MCF 10A (cell line): ENCODE results near the gene TRIM27. TPM values are rescaled to one million over a fixed set of nuclear protein-coding genes. Genes with fewer than 3 reads are reported as not detected.
A peak's percentile ranks its signal among the peaks of the same experiment; 100 is the strongest.
"Not testable (repeated sequence)": the region's sequence is repeated elsewhere in the genome, so short reads cannot be mapped to it uniquely, and the experiment has no call there.

Source experiments
- BruUV-seq: library from RNA; stranded (reverse); fragments of 400-500 nt; replicated peaks from 2 replicates; lab custom pipeline; 2021; lab: Mats Ljungman, UMichigan
- CTCF ChIA-PET: fragments of 300-600 bp; sonication (Branson Sonifier 250); formaldehyde crosslinking; extraction: SDS; loops from one replicate; lab custom pipeline; 2021; ENCODE audit warnings: antibody characterized with exemption, inconsistent platforms; lab: Yijun Ruan, JAX
- POLR2A ChIA-PET: fragments of 300-600, 350-650 bp; sonication (Branson Sonifier 250); formaldehyde crosslinking; extraction: SDS; loops from one replicate; lab custom pipeline; 2020; ENCODE audit warnings: antibody characterized with exemption, inconsistent platforms; lab: Yijun Ruan, JAX
- DNase-seq: peaks from one replicate; pipeline ENCODE4 v3.0.0-alpha.2; 2018; ENCODE audit not compliant: unreplicated experiment
- H3K27ac Mint-ChIP-seq: one replicate; pipeline ENCODE4 v1.8.0; 2022; ENCODE audit warnings: mild to moderate bottlenecking, low read depth, mixed read lengths; ENCODE audit not compliant: unreplicated experiment
- H3K27me3 Mint-ChIP-seq: one replicate; pipeline ENCODE4 v1.8.0; 2022; ENCODE audit warnings: mixed read lengths; ENCODE audit not compliant: insufficient read depth, unreplicated experiment
- H3K36me3 Mint-ChIP-seq: one replicate; pipeline ENCODE4 v1.8.0; 2022; ENCODE audit warnings: mild to moderate bottlenecking, moderate library complexity, mixed read lengths; ENCODE audit not compliant: insufficient read depth, unreplicated experiment
- H3K4me1 Mint-ChIP-seq: one replicate; pipeline ENCODE4 v1.8.0; 2022; ENCODE audit warnings: mixed read lengths; ENCODE audit not compliant: insufficient read depth, unreplicated experiment
- H3K4me3 Mint-ChIP-seq: one replicate; pipeline ENCODE4 v1.8.0; 2022; ENCODE audit warnings: mild to moderate bottlenecking, moderate library complexity, mixed read lengths; ENCODE audit not compliant: unreplicated experiment
- H3K9me3 Mint-ChIP-seq: one replicate; pipeline ENCODE4 v1.8.0; 2022; ENCODE audit warnings: mixed read lengths; ENCODE audit not compliant: unreplicated experiment
- intact Hi-C: fragments of 100-400 bp; cut with micrococcal nuclease; formaldehyde crosslinking; loops from 2 replicates; pipeline ENCODE4 v1.14.1; 2022
- total RNA-seq: library from RNA; stranded (reverse); gene quantifications from 2 replicates; pipeline ENCODE4 v1.2.3, GENCODE V29; 2022
- TF ChIP-seq, protein P1 (sequence below): fragments of 200-600 bp; IDR thresholded peaks from one replicate; pipeline ENCODE4 v1.8.0; 2022; ENCODE audit warnings: antibody characterized with exemption, mild to moderate bottlenecking; ENCODE audit not compliant: unreplicated experiment

Gene TRIM27
- total RNA-seq, 1 experiment from 2014 or later: 68.9 TPM

DNA sequence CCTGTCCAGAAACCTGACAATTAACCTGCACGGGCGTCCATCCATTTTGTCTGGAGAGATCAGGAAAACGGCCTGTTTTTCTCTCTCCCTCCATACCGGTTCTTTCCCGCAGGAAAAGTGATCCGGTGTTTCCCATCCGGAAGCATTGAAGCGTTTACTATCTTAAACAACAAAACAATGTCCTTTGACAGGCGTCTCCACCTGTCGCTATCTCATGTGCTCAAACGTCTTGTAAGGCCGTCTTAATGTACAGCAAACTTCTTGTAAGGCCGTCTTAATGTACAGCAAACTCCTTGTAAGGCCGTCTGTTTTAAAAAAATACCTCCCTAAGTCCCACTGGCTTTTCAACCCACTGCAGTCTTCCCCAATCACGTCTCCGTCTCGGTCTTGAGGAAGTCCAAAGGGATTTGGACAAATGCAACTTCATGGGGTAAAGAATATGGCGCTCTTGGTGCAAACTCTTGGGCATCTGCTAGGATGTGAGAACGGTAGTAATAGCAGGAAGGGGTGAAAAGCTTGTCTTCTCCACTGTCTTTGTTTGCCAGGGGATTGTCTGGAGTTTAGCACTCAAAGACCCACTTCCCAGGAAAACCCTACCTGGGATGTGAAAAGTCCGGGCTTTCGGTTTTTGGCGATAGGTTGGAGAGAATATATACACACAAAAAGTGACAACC lies 29.9 kb upstream of the TRIM27 start:
- peaks cover 19% of the 10 kb centered on the region for H3K36me3 Mint-ChIP-seq
- TF ChIP-seq, protein P1, sequence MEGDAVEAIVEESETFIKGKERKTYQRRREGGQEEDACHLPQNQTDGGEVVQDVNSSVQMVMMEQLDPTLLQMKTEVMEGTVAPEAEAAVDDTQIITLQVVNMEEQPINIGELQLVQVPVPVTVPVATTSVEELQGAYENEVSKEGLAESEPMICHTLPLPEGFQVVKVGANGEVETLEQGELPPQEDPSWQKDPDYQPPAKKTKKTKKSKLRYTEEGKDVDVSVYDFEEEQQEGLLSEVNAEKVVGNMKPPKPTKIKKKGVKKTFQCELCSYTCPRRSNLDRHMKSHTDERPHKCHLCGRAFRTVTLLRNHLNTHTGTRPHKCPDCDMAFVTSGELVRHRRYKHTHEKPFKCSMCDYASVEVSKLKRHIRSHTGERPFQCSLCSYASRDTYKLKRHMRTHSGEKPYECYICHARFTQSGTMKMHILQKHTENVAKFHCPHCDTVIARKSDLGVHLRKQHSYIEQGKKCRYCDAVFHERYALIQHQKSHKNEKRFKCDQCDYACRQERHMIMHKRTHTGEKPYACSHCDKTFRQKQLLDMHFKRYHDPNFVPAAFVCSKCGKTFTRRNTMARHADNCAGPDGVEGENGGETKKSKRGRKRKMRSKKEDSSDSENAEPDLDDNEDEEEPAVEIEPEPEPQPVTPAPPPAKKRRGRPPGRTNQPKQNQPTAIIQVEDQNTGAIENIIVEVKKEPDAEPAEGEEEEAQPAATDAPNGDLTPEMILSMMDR: no peak
- no TSS peak for BruUV-seq
- ChIA-PET CTCF (no interaction called here), POLR2A (interaction anchor here (0.8 to 1.6 kb wide), 5 partner anchors 13 to 32 kb away, joined by 4 to 8 read pairs (median 4); no protein-coding TSS in a partner anchor)
- intact Hi-C loops: loop anchor here (1.0 kb wide), 3 partner anchors 12 to 28 kb away; no protein-coding TSS in a partner anchor
- H3K27me3 Mint-ChIP-seq: no peaks in the 10 kb centered on the region
- no peaks in the 10 kb centered on the region for H3K9me3 Mint-ChIP-seq
- peak overlapping the region; percentile 77 for H3K4me3 Mint-ChIP-seq
- H3K4me1 Mint-ChIP-seq: peaks cover 7% of the 10 kb centered on the region
- peak overlapping the region; percentile 51 for H3K27ac Mint-ChIP-seq
- peak; percentile 22 for DNase-seq

DNA sequence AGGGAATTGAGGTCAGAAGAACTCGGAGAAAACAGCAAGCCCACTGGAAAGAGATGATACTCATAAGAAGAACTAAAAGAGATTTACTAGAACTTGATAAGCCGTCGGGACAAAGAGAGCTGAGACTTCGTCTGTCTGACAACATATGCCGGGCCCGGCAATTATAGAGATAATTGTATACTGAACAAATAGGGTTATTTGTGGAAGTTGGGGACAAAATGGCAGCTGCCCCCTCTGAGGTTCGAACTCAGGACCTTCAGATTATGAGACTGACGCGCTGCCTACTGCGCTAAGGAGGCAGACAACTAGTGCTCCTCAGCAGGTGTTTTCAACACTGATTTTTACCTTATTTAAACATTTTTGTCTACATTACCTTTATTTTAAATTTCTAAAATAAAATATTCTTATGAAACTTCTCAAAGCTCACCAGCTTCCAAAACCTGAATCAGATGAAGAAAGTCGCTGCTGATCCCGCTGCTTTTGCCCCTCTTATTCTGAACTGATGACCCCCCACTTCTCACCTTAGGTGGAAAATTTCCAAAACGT lies 29.3 kb upstream of the TRIM27 start:
- Mint-ChIP-seq H3K9me3 (no peaks in the 10 kb centered on the region), H3K27me3 (no peaks in the 10 kb centered on the region), H3K4me3 (peak overlapping the region; percentile 77), H3K36me3 (peaks cover 19% of the 10 kb centered on the region), H3K27ac (peak overlapping the region; percentile 51), H3K4me1 (peaks cover 8% of the 10 kb centered on the region)
- TF ChIP-seq, protein P1: no peak
- POLR2A ChIA-PET: interaction anchor here (0.7 to 1.6 kb wide), 6 partner anchors 12 to 33 kb away, joined by 3 to 8 read pairs (median 4); no protein-coding TSS in a partner anchor
- CTCF ChIA-PET: interaction anchor here (0.8 to 1.0 kb wide), 2 partner anchors 31 to 43 kb away, joined by 3 to 6 read pairs; no protein-coding TSS in a partner anchor
- no TSS peak for BruUV-seq
- peak; percentile 63 for DNase-seq
- intact Hi-C loops: loop anchor here (1.0 kb wide), 3 partner anchors 12 to 28 kb away; no protein-coding TSS in a partner anchor

DNA sequence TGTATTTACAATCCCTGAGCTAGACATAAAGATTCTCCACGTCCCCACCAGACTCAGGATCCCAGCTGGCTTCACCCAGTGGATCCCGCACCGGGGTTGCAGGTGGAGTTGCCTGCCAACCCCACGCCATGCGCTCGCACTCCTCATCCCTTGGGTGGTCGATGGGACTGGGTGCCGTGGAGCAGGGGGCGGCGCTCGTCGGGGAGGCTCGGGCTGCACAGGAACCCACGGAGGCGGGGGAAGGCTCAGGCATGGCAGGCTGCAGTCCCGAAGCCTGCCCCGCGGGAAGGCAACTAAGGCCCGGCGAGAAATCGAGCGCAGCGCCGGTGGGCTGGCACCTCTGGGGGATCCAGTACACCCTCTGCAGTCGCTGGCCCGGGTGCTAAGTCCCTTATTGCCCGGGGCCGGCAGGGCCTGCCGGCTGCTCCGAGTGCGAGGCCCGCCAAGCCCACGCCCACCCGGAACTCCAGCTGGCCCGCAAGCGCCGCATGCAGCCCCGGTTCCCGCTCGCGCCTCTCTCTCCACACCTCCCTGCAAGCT lies 25.9 kb upstream of the TRIM27 start:
- BruUV-seq, H3K27me3 Mint-ChIP-seq, intact Hi-C loops, H3K9me3 Mint-ChIP-seq, H3K4me3 Mint-ChIP-seq, H3K27ac Mint-ChIP-seq, DNase-seq, POLR2A ChIA-PET: not testable (repeated sequence)
- H3K36me3 Mint-ChIP-seq: peaks cover 19% of the 10 kb centered on the region
- CTCF ChIA-PET: interaction anchor here (0.6 kb wide), 1 partner anchor 807 kb away, joined by 3 read pairs; no protein-coding TSS in a partner anchor
- H3K4me1 Mint-ChIP-seq: peaks cover 15% of the 10 kb centered on the region

DNA sequence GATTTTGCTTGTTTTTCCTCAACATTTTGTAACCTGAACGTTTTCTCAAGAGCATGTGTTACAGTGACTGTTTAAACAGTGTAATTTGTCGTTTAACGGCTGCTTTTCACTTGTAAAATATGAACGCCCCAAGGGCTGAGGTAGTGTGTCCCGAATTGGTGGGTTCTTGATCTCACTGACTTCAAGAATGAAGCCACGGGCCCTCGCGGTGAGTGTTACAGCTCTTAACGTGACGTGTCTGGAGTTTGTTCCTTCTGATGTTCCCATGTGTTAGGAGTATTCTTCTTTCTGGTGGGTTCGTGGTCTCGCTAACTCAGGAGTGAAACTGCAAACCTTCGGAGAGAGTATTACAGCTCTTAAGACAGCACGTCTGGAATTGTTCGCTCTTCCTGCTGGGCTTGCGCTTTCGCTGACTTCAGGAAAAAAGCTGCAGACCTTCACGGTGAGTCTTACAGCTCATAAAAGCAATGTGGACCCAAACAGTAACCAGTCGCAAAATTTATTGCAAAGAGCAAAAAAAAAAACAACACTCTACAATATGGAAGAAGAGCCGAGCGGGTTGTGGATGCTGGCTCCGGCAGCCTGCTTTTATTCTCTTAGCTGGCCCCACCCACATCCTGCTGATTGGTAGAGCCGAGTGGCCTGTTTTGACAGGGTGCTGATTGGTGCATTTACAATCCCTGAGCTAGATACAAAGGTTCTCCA lies 25.1 kb upstream of the TRIM27 start:
- H3K27ac Mint-ChIP-seq: no peak overlapping the region
- CTCF ChIA-PET: interaction anchor here (0.6 kb wide), 1 partner anchor 808 kb away, joined by 3 read pairs; no protein-coding TSS in a partner anchor
- POLR2A ChIA-PET: no interaction called here

More for the DNA sequence above, 25.1 kb upstream of the TRIM27 start:
- Mint-ChIP-seq H3K4me1 (peaks cover 14% of the 10 kb centered on the region), H3K27me3 (no peaks in the 10 kb centered on the region), H3K4me3 (no peak overlapping the region), H3K36me3 (peaks cover 25% of the 10 kb centered on the region), H3K9me3 (no peaks in the 10 kb centered on the region)
- intact Hi-C loops: no loop called here
- TF ChIP-seq, protein P1: no peak
- DNase-seq: no peak
- no TSS peak for BruUV-seq
